Esophagus muscularis mucosa (tissue), 3 donors: ENCODE data around the gene DAB1.

ENCODE experiments used
- POLR2A ChIP-seq: fragments of 450-650 bp; IDR thresholded peaks from one replicate; pipeline ENCODE4 v1.6.1; 2017; ENCODE audit warnings: antibody characterized with exemption, moderate library complexity, mild to moderate bottlenecking, low read depth
- POLR2AphosphoS5 ChIP-seq, 2 donors: sonication (generic); formaldehyde crosslinking; IDR thresholded peaks; one replicate each; pipeline ENCODE4 v1.6.1; 2017; ENCODE audit warnings: antibody characterized with exemption in 2 of 2
- TF ChIP-seq, protein P1 (sequence below), 3 experiments: fragments of 200-600 bp in 2 of 3; fragments of 450-650 bp in 1 of 3; sonication (generic) in 2 of 3; IDR thresholded peaks; one replicate each; pipeline ENCODE4 v1.5.1; 2017 to 2019; ENCODE audit warnings: antibody characterized with exemption in 3 of 3, mild to moderate bottlenecking in 2 of 3, moderate library complexity in 1 of 3

DNA sequence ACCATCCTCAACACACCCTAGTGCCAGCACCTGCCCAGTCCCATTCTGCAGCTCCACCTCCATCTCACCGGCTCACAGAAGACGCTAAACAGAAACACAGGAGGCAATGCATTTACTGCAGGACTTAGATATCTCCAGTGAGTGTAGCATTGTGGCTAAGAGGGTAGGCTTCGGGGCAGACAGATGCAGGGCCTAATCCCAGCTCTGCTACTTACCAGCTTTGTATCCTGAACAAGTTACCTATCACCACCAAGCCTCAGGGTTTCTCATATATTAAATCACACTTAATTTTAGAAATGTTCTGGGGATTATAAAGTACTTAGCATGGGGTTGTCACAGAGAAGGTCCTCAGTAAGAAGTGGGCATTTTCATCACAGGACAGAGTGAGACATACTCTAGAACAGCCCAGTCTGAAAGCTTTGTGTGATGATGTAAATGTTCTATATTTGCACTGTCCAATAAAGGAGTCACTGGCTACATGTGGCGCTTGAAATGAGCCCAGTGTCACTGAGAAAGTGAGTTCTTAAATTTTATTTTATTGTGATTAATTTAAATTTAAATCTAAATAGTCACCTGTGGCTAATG, 308.7 kb downstream of the DAB1 start:
- TF ChIP-seq POLR2AphosphoS5 (IDR thresholded peaks at IDR 0.05) (no peak), POLR2A (no peak)
- TF ChIP-seq, protein P1, sequence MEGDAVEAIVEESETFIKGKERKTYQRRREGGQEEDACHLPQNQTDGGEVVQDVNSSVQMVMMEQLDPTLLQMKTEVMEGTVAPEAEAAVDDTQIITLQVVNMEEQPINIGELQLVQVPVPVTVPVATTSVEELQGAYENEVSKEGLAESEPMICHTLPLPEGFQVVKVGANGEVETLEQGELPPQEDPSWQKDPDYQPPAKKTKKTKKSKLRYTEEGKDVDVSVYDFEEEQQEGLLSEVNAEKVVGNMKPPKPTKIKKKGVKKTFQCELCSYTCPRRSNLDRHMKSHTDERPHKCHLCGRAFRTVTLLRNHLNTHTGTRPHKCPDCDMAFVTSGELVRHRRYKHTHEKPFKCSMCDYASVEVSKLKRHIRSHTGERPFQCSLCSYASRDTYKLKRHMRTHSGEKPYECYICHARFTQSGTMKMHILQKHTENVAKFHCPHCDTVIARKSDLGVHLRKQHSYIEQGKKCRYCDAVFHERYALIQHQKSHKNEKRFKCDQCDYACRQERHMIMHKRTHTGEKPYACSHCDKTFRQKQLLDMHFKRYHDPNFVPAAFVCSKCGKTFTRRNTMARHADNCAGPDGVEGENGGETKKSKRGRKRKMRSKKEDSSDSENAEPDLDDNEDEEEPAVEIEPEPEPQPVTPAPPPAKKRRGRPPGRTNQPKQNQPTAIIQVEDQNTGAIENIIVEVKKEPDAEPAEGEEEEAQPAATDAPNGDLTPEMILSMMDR (IDR thresholded peaks at IDR 0.05) = no peak
